Lung (tissue), 12 donors: ENCODE measurements around the gene S100A13. TPM values are rescaled to one million over a fixed set of nuclear protein-coding genes. Genes with fewer than 3 reads are reported as not detected.

Experiments used
- ATAC-seq: fragments of 200-7000 bp; cut with Tn5 transposase; one replicate; pipeline ENCODE4 v1.9.1; 2020; ENCODE audit warnings: moderate number of reproducible peaks; ENCODE audit not compliant: insufficient read depth, low FRiP score
- DNase-seq, 3 donors: peaks; one replicate each; pipeline ENCODE4 v3.0.0-alpha.2; 2013 to 2017
- H3K27ac ChIP-seq, 2 donors: one replicate each; pipeline ENCODE4 v1.5.1; 2013; ENCODE audit warnings: mild to moderate bottlenecking in 2 of 2, moderate library complexity in 2 of 2, control low read depth in 1 of 2, inconsistent platforms in 1 of 2, low read depth in 1 of 2, low read length in 1 of 2
- H3K27me3 ChIP-seq, 3 donors: one replicate each; pipeline ENCODE4 v1.5.1; 2013; ENCODE audit warnings: low read length in 2 of 3; ENCODE audit not compliant: control insufficient read depth in 3 of 3, insufficient read depth in 3 of 3
- H3K36me3 ChIP-seq, 4 donors: one replicate each; pipeline ENCODE4 v1.5.1; 2013; ENCODE audit warnings: low read length in 4 of 4, mild to moderate bottlenecking in 1 of 4, moderate library complexity in 1 of 4; ENCODE audit not compliant: control insufficient read depth in 4 of 4, insufficient read depth in 4 of 4
- H3K4me1 ChIP-seq, 5 donors: one replicate each; pipeline ENCODE4 v1.5.1; 2013; ENCODE audit warnings: low read length in 5 of 5, mild to moderate bottlenecking in 2 of 5, moderate library complexity in 1 of 5; ENCODE audit not compliant: control insufficient read depth in 5 of 5, insufficient read depth in 5 of 5
- H3K4me3 ChIP-seq: one replicate; pipeline ENCODE4 v1.5.1; 2013; ENCODE audit warnings: mild to moderate bottlenecking, control low read depth, moderate library complexity
- H3K9ac ChIP-seq, 2 donors: one replicate each; pipeline ENCODE4 v1.5.1; 2013; ENCODE audit warnings: low read length in 2 of 2, control low read depth in 1 of 2; ENCODE audit not compliant: insufficient read depth in 1 of 2
- H3K9me3 ChIP-seq, 4 donors: one replicate each; pipeline ENCODE4 v1.5.1; 2013; ENCODE audit warnings: low read length in 3 of 4, mild to moderate bottlenecking in 1 of 4, moderate library complexity in 1 of 4; ENCODE audit not compliant: control insufficient read depth in 4 of 4, insufficient read depth in 3 of 4
- CTCF ChIP-seq: IDR thresholded peaks from 2 replicates; pipeline ENCODE4 v1.5.1; 2012; ENCODE audit warnings: mild to moderate bottlenecking; ENCODE audit errors: control extremely low read depth, extremely low read depth
- WGBS, 2 donors: extraction: QIAGEN DNeasy Blood & Tissue Kit; methylation state at CpG; one replicate each; pipeline ENCODE4 v1.1.7; 2013; 5-methylcytosine and 5-hydroxymethylcytosine counted together
- polyA plus RNA-seq, 2 donors: library from polyadenylated mRNA; stranded (reverse); fragments of 200-250 nt; gene quantifications; one replicate each; pipeline ENCODE4 v1.2.1, GENCODE V29; 2013
- total RNA-seq, 2 donors: library from RNA; depleted of rRNA in 1 of 2; stranded (reverse); fragments of >200 nt in 1 of 2; gene quantifications; one replicate each; pipeline ENCODE4 v1.2.1, GENCODE V29; 2014 to 2021
- donor health status: control.
- donor health status: control.
- donor health status: Bipolar disorder and iron deficiency.
- donor health status: healthy.
- donor health status: DM: yes; HTN: yes; CAD: no.

S100A13 gene
- total and polyA plus RNA-seq, 4 donors, result 36.2 to 168 (median 86.5) TPM

- no peaks in the 10 kb centered on the region for H3K9me3 ChIP-seq
- H3K4me1 ChIP-seq, result peaks cover 0 to 8% (median 4%) of the 10 kb centered on the region in 5 donors
- no peaks in the 10 kb centered on the region for H3K36me3 ChIP-seq
- no peak overlapping the region for H3K9ac ChIP-seq
- 72 to 87% methylated on average over 3 of the region's 3 CpGs for WGBS, 2 donors
- ATAC-seq, result no peak
- H3K27me3 ChIP-seq, result no peaks in the 10 kb centered on the region
- no peak overlapping the region for H3K4me3 ChIP-seq
- TF ChIP-seq CTCF, result no peak
- no peak for DNase-seq
- no peak overlapping the region for H3K27ac ChIP-seq
Measured at GRCh38 chr1:153655333-153655732, 28.0 kb upstream of the S100A13 start.

DNA sequence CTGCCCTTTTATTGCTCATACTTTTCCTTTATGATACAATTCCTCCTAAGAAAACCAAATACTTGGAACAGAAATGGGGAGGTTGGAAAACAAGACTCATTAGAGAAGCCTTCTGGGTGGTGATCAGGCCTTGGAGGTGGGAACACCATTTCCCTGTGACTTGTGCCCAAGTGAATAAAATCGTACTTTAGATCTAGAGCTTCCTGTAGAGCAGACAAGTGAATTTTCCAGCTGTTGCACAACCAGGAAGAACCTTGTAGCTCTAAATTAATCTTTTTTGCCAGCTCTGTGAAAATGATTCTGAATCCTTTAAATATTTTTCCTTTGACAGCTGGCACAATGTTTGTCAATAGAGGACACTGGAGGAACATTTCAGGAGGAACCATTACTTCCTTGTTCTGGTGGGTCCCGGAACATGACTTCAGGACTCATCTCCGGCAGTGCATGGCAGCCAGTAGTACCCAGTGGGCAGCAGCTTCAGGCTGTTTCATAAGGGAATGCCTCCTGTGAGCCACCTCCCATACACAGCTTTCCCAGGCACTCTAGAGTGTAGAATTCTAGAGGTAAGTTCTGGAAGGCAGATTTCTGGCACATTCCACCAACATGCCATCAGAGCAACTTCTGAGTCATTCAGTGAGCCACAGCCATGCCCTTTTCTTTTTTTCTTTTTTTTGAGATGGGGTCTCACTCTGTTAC is 25.6 kb upstream of the S100A13 start:
- H3K27ac ChIP-seq, result peak overlapping the region in 1 of 2 donors; percentile 17
- H3K9me3 ChIP-seq, result no peaks in the 10 kb centered on the region
- H3K4me1 ChIP-seq, result no peaks in the 10 kb centered on the region
- peak; percentile 44 for ATAC-seq
- TF ChIP-seq CTCF, result no peak
- WGBS, 2 donors, result 19 to 46% methylated on average over 3 of the region's 3 CpGs
- no peaks in the 10 kb centered on the region for H3K36me3 ChIP-seq
- H3K27me3 ChIP-seq, result no peaks in the 10 kb centered on the region
- no peak overlapping the region for H3K4me3 ChIP-seq
- DNase-seq, result no peak
- no peak overlapping the region for H3K9ac ChIP-seq

DNA sequence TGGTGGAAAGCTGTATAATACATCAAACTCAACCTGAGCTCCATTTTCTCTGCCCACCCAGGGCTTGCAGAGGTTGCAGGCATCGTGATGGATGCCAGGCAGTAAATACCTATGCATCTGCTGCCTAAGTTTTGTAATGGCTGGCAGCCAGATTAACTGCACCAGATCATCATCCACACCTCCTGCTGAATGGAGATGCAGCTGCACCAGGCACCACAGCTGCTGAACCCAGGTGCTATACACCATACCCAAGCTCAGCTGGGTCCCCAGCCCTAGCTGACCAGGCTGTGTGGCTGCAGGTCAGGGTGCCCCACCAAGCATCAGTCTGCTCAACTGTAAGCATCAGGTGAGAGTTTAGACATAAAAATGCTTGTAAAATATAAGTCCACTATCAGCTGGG is 24.5 kb upstream of the S100A13 start:
- WGBS, 2 donors, result 93 to 94% methylated on average over 1 of the region's 1 CpG

More for the DNA sequence above, 24.5 kb upstream of the S100A13 start:
- TF ChIP-seq CTCF, result no peak
- H3K36me3 ChIP-seq, result peaks cover 0 to 6% (median 0%) of the 10 kb centered on the region in 4 donors
- H3K27ac ChIP-seq, result no peak overlapping the region
- no peak overlapping the region for H3K9ac ChIP-seq
- H3K4me1 ChIP-seq, result peaks cover 0 to 5% (median 0%) of the 10 kb centered on the region in 5 donors
- no peaks in the 10 kb centered on the region for H3K27me3 ChIP-seq
- DNase-seq (no peak), ATAC-seq (no peak)
- H3K4me3 ChIP-seq, result no peak overlapping the region
- no peaks in the 10 kb centered on the region for H3K9me3 ChIP-seq
